Astrocyte of the cerebellum (primary cell): ENCODE data around the gene HNRNPL.
"Not testable (repeated sequence)": the region's sequence is repeated elsewhere in the genome, so short reads cannot be mapped to it uniquely, and the experiment has no call there.

Experiments
- DNase-seq: peaks from one replicate; pipeline ENCODE4 v3.0.0-alpha.2; 2011; ENCODE audit warnings: low read depth
- H3K4me3 ChIP-seq: 2 replicates; pipeline ENCODE4 v1.5.1; 2011; ENCODE audit warnings: mild to moderate bottlenecking, low read depth, low read length, moderate library complexity
- CTCF ChIP-seq: IDR thresholded peaks from 2 replicates; pipeline ENCODE4 v1.5.1; 2012; ENCODE audit warnings: low read length, low read depth, moderate library complexity, mild to moderate bottlenecking; ENCODE audit errors: missing control alignments
- in situ Hi-C: cut with HindIII; loops from 2 replicates; pipeline ENCODE4 v1.10.0; 2017; ENCODE audit warnings: low sequenced_read_pairs

HNRNPL gene

GRCh38 chr19:38834104-38834490 is 15.7 kb downstream of the HNRNPL start:
- no peak for TF ChIP-seq CTCF
- no peak overlapping the region for H3K4me3 ChIP-seq
- in situ Hi-C loops = no loop called here

GRCh38 chr19:38833092-38833425 is 16.7 kb downstream of the HNRNPL start:
- DNase-seq = no peak
- in situ Hi-C loops = no loop called here
- H3K4me3 ChIP-seq = no peak overlapping the region
- no peak for TF ChIP-seq CTCF

More at GRCh38 chr19:38834104-38834490, 15.7 kb downstream of the HNRNPL start:
- DNase-seq = no peak

GRCh38 chr19:38831142-38831605 is 18.6 kb downstream of the HNRNPL start:
- peak; percentile 83 for DNase-seq
- in situ Hi-C loops = no loop called here
- H3K4me3 ChIP-seq = peak overlapping the region; percentile 76
- no peak for TF ChIP-seq CTCF

GRCh38 chr19:38830039-38830733 is 19.6 kb downstream of the HNRNPL start:
- TF ChIP-seq CTCF = no peak
- DNase-seq = no peak
- in situ Hi-C loops = no loop called here
- H3K4me3 ChIP-seq = no peak overlapping the region

- in situ Hi-C loops, DNase-seq, H3K4me3 ChIP-seq: not testable (repeated sequence)
Measured at GRCh38 chr19:38829203-38829602, 20.6 kb downstream of the HNRNPL start.

- no peak overlapping the region for H3K4me3 ChIP-seq
- in situ Hi-C loops = no loop called here
- TF ChIP-seq CTCF = no peak
- DNase-seq = no peak
Measured at GRCh38 chr19:38826856-38827551, 22.8 kb downstream of the HNRNPL start.

- in situ Hi-C loops, H3K4me3 ChIP-seq, DNase-seq: not testable (repeated sequence)
Measured at GRCh38 chr19:38825936-38826335, 23.9 kb downstream of the HNRNPL start.

GRCh38 chr19:38821230-38821825 is 28.5 kb downstream of the HNRNPL start:
- DNase-seq, in situ Hi-C loops, H3K4me3 ChIP-seq: not testable (repeated sequence)
